COR-L47 (cell line): ENCODE data around the gene INTS11.

ENCODE experiments used
- DNase-seq: peaks from one replicate; lab custom pipeline; 2025; lab: John Stamatoyannopoulos, UW

INTS11 gene

GRCh38 chr1:1343811-1344421 lies 19.5 kb upstream of the INTS11 start:
- no peak for DNase-seq

DNA sequence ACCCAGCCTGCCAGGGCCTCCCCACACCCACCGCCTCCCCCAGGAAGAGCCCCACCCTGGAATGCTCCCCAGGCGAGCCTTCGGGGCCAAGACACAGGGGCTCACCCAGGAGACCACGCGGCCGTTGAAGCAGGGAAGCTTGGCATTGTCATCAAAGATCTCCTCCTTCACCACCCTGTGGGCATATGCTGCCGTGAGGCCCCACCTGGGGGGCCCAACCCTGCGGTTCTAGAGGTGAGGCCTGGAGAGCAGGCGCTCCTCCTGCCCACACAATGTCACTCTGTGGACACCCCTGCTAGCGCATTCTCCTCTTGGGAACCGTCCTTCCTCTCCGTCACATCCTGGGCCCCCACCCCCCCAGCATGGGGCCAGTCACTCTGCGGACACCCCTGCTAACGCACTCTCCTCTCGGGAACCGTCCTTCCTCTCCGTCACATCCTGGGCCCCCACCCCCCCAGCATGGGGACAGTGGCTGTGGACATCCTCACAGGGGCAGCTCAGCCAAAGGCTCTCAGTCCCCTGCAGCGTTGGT lies 18.2 kb upstream of the INTS11 start:
- no peak for DNase-seq

- no peak for DNase-seq
Measured at GRCh38 chr1:1342061-1342562, 17.7 kb upstream of the INTS11 start.

DNA sequence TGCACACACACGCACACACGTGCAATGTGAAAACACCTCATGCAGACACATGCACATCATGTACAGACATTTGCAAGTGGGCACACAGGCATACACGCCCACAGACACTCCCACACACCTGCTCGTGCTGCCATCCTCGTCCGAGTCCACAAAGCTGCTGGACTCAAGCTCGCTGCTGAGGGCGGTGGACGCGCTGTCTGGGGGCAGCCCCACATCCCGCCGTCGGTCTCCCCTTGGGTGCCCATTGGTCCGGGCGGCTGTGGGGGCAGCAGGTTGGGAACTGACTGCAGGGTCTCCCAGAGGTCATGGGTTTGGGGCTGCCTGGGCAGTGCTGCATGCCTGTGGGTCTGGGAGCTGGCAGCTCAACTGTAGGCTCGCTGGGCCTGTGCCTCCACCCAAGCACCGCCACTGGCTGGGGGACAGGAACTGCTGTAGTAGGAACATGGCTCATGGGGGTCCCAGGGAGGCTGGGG lies 17.1 kb upstream of the INTS11 start:
- no peak for DNase-seq

- DNase-seq, result no peak
Measured at GRCh38 chr1:1340791-1341548, 16.5 kb upstream of the INTS11 start.

DNA sequence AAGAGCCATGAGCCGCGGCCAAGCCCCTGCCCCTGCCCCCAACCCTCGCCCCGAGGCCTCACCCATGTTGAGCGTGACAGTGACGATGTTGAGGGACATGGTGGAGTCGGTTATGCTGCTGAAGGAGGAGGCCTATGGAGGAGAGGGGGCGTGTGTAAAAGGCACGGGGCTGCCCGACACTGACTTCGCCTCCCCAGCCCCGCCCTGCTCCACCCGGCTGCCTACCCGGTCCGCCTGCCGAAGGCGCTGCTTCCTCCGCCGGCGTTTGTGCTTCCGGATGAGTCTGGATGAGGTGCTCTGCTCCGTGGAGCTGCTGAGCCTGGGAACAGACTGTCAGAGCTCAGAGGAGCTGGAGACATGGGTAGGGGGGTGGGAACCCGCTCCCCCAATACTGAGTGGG lies 15.7 kb upstream of the INTS11 start:
- no peak for DNase-seq

DNA sequence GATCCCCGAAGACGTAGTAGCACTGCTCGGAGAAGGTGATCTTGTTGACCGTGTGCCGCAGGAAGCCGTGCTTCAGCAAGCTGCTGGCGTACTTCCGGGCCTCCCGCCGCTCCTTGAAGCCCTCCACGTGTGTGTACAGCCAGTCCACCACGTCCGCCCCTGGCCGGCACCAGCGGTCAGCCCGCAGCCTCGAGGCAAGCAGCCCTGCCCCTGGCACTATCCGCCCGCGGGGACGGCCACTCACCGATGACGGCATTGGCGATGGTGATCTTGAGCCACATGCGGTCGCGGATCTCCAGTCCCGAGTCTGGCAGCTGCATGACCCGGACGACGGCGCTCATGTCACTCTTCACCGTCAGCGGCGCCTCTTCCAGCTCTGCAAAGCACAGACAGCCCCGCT lies 13.8 kb upstream of the INTS11 start:
- no peak for DNase-seq

DNA sequence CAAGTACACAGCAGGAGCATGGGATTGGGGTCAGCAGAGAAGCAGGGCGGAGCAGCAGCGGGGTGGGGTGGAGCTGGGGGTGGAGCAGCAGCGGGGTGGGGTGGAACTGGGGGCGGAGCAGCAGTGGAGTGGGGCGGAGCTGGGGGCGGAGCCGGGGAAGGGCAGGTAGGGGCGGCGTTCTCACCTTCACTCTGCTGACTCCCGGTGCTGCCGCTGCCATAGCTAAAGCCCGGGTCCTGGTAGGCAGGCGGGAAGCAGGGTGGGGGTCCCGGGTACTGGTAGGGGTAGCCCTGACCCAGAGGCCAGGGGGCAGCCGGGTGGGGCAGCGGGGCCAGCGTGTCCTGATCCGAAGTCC lies 13.3 kb upstream of the INTS11 start:
- no peak for DNase-seq

DNA sequence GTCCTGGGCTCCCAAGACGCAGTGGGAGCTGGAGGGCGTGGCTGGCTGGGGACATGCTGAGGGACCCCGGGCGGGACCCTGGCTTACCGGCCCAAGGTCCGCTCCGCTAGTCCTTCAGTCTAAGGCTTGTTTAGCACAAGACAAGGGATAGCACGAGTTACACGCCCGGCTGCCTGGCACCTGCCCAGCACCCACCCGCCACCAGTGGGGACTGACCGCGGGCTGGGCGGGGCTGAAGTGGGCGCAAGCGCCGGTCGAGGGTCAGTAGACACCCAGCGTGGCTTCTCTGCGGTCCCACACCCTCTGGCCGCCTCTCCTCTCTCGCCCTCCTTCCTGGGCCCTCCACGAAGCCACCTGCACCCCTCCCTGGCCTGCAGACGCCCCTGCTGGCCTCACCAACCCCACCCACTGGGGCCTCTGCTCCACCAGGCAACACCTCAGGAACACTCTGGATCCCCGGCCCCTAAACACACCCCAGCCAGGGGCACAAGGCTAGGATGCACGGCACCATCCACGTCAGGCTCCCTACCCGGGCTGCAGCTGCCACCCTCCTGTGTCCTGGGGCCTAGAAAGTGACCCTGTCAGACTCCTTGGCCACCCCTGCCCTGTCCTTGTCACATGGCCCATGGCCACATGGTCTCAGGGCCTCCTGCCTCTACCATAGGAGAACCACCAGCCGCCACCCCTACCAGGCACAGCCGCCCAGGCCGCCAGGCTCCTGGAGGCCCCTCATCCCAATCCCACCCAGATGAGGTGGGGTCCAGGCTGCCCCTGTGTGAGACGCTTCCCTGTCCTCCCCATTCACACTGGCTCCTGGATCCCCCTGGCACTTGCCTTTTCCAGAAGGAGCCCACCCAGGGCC lies 12.7 kb upstream of the INTS11 start:
- no peak for DNase-seq

DNA sequence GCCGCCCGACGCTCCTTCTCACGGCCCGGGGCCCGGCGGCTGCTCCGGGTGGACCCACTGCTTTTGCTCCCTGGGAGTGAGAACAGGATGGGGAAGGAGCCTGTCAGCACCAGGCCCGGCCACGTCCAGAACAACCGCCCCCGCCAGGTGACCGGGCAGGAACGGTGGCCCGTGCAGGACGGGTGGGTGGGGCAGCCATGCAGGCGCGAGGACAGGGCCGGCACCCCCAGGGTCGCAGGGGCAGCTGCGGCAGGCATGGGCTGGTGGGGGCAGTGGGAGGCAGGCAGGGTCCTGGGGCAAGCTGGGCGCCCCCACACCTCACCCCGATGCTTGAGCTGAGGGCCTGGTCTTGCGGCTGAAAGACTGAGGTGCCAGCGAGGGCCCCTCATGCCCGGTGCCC lies 12.0 kb upstream of the INTS11 start:
- DNase-seq, result no peak

GRCh38 chr1:1335792-1336248 lies 11.4 kb upstream of the INTS11 start:
- DNase-seq, result no peak

- DNase-seq, result no peak
Measured at GRCh38 chr1:1335283-1335682, 10.8 kb upstream of the INTS11 start.

DNA sequence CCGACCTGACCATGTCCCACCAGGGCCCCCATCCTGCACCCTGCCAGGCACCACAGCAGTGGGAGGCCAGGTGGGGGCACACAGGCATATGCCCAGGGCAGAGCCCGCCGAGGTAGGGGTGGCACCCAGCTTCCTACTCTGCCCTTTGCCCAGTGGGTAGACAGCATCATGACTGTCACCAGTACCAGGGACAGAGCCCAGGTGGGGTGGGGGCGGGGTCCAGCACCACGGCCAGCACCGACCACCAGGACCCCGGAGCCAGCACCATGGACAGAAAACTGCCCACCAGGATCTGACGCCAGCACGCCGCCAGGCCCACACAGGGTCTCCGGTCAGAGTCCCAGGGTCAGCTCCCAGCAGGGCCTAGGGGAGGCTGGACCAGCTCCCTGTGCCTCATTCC lies 10.4 kb upstream of the INTS11 start:
- DNase-seq, result no peak

- DNase-seq, result no peak
Measured at GRCh38 chr1:1333551-1334241, 9.2 kb upstream of the INTS11 start.

DNA sequence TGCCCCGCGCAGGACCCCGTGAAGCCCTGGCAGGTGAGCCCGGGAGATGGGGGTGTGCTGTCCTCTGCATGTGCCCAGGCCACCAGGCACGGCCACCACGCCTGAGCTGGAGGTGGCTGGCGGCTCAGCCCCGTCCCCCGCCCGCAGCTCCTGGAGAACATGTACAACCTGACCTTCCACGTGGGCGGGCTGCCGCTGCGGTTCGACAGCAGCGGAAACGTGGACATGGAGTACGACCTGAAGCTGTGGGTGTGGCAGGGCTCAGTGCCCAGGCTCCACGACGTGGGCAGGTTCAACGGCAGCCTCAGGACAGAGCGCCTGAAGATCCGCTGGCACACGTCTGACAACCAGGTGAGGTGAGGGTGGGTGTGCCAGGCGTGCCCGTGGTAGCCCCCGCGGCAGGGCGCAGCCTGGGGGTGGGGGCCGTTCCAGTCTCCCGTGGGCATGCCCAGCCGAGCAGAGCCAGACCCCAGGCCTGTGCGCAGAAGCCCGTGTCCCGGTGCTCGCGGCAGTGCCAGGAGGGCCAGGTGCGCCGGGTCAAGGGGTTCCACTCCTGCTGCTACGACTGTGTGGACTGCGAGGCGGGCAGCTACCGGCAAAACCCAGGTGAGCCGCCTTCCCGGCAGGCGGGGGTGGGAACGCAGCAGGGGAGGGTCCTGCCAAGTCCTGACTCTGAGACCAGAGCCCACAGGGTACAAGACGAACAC lies 8.5 kb upstream of the INTS11 start:
- DNase-seq, result no peak

- DNase-seq, result no peak
Measured at GRCh38 chr1:1332031-1332755, 7.7 kb upstream of the INTS11 start.

DNA sequence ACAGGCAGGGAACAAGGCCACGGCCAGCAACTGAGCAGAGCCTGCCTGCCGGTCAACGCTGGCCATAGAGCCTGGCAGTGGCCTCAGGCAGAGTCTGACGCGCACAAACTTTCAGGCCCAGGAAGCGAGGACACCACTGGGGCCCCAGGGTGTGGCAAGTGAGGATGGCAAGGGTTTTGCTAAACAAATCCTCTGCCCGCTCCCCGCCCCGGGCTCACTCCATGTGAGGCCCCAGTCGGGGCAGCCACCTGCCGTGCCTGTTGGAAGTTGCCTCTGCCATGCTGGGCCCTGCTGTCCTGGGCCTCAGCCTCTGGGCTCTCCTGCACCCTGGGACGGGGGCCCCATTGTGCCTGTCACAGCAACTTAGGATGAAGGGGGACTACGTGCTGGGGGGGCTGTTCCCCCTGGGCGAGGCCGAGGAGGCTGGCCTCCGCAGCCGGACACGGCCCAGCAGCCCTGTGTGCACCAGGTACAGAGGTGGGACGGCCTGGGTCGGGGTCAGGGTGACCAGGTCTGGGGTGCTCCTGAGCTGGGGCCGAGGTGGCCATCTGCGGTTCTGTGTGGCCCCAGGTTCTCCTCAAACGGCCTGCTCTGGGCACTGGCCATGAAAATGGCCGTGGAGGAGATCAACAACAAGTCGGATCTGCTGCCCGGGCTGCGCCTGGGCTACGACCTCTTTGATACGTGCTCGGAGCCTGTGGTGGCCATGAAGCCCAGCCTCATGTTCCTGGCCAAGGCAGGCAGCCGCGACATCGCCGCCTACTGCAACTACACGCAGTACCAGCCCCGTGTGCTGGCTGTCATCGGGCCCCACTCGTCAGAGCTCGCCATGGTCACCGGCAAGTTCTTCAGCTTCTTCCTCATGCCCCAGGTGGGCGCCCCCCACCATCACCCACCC lies 6.9 kb upstream of the INTS11 start, which contains the start of gene TAS1R3:
TAS1R3 (plus strand) TSS at position 213 of the 898 bp plus-strand sequence; CDS start at position 279, 66 bp downstream.
- DNase-seq, result no peak

DNA sequence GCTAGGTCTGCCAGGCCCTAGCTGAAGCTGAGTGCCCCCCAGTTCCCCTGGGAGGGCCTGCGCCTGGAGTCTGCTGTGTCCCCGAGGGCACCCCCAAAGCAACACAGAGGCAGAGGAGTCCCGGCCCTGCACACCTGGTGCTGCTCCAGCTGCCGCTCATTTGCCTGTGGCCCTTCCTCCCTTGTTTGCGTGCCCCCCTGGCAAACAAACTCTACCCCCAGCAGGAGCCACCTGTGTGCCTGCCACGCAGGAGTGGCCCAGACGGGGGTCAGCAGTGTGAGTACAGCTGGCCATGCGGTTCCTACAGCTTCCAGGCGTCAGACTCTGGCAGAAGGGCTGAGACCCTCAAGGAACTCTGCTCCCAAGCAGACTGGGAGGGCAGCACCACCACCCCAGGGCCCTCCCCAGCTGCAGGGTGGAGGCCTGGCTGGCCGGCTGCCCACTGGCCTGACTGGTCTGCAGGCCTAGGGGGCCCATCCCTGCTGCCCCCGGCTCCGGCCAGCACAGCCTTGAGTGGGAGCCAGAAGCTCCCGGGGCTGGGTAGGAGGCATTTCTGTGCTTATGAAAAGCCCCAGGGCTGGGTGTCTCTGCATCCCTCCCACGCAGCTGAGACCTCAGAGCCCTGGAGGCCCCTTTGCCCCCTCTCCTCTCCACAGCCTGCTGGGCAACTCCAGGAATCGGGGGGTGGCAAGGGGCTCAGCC lies 6.1 kb upstream of the INTS11 start:
- no peak for DNase-seq
